Measurements from ENCODE around the gene RFX5. TPM values are rescaled to one million over a fixed set of nuclear protein-coding genes. Genes with fewer than 3 reads are reported as not detected.

The RFX5 gene
- total and polyA plus RNA-seq, 9 of the 15 experiments (the other 6 are each of a cell fraction or from before 2014, with no cell fraction given): 3.8 to 48.2 (median 32.2) TPM

DNA sequence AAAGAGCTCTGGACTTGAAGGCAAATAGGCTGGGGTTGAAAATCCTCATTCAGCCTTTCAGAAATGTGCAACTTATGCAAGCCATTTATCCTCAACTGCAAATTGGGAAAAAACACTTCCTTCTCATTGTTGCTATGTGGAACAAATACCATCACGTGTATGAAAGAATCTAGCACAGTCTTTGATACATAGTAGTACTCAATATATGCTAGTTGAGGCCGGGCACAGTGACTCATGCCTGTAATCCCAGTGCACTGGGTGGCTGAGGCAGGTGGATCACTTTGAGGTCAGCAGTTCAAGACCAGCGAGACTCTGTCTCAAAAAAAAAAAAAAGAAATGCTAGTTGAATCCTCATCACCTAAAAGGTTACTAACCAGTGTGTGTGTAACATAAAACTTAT is 28.1 kb downstream of the RFX5 start (continued):
- no peak for TF ChIP-seq CCAR2 (IDR thresholded peaks at IDR 0.05; ENCODE audit: low read depth, low read length)
- TF ChIP-seq OTX1 (CRISPR knock-in tag; IDR thresholded peaks at IDR 0.05): no peak
- no peak for TF ChIP-seq RBM14 (IDR thresholded peaks at IDR 0.05; ENCODE audit: borderline replicate concordance, insufficient read depth, low read depth, low read length)
- no peak for TF ChIP-seq ASH1L (IDR thresholded peaks at IDR 0.05; ENCODE audit: borderline replicate concordance, low read depth, partially characterized antibody)

DNA sequence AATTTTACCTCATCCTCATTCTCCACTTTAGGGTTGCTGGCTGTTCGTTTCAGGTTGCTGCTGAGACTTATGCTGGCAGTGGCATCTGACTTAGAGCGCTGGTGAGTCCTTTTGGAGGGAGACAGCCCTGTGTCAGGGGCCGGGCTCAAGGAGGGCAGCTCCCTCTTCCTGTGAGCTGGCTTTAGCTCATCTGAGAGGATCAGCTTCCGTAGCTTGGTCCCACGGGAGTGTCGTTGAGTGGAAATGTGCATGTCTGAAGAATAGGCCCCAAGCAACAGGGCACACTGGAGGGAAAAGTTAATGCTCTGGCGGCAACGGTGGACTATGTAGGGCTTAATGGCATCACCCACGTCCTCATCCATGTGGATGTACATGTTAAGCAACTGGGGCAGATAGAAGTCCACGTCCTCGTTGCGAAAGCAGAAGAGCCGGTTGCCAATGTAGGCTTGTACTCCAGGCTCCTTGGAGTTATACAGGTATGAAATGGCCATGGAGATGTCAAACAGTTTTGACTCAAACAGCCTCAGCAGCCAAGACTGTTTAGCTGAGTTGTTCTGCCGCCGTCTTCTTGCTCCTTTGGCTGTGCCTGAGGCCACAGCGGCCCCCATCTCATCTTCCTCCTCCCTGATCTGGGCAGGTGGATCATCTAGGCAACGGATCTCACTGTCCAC is 31.4 kb downstream of the RFX5 start:
- POLR2A ChIA-PET: interaction anchor here (0.5 to 13.7 kb wide), 4 partner anchors 5 to 593 kb away, joined by 3 to 156 read pairs (median 81); partner anchors contain the start of genes PI4KB and THEM4
- H3K36me3 ChIP-seq (ENCODE audit: control insufficient read depth, insufficient read depth, low read length): peaks cover 79% of the 10 kb centered on the region
- FAIRE-seq (no peak), DNase-seq (ENCODE audit: extremely low read depth in 1 of 4, low spot score in 3 of 4) (no peak), ATAC-seq (no peak)
- H3K4me1 ChIP-seq (replicated peaks in 1 of 2; ENCODE audit: control insufficient read depth in 2 of 2, insufficient read depth in 2 of 2, low read length in 2 of 2): peaks cover 12 to 37% of the 10 kb centered on the region in 2 experiments; a peak in 4 of 5 replicates
- no peak overlapping the region for H2AFZ ChIP-seq (ENCODE audit: low read depth, low read length)
- no peak overlapping the region for H3K4me2 ChIP-seq (ENCODE audit: insufficient read depth, low read length)
- peaks cover 3% of the 10 kb centered on the region for H3K9me1 ChIP-seq (ENCODE audit: control insufficient read depth, insufficient read depth, low read length)
- in situ Hi-C loops (cut with MboI): no loop called here
- H4K20me1 ChIP-seq (replicated peaks; ENCODE audit: control insufficient read depth, insufficient read depth, low read length): peaks cover 7% of the 10 kb centered on the region; the same call in 1 of the 2 replicates
- no TSS peak for BruUV-seq (replicated peaks)
- no peak for TF ChIP-seq SRSF1 (IDR thresholded peaks at IDR 0.05; ENCODE audit: low read depth, low read length)
- TF ChIP-seq, protein P1, sequence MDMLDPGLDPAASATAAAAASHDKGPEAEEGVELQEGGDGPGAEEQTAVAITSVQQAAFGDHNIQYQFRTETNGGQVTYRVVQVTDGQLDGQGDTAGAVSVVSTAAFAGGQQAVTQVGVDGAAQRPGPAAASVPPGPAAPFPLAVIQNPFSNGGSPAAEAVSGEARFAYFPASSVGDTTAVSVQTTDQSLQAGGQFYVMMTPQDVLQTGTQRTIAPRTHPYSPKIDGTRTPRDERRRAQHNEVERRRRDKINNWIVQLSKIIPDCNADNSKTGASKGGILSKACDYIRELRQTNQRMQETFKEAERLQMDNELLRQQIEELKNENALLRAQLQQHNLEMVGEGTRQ (CRISPR knock-in tag; IDR thresholded peaks at IDR 0.05): no peak
- TF ChIP-seq OTX1 (CRISPR knock-in tag; IDR thresholded peaks at IDR 0.05): no peak
- no peak for TF ChIP-seq FOXJ2 (tag; IDR thresholded peaks at IDR 0.05)
- no peak for TF ChIP-seq SLC30A9 (CRISPR knock-in tag; IDR thresholded peaks at IDR 0.05)
- no peak for TF ChIP-seq HDGF (IDR thresholded peaks at IDR 0.05)
- TF ChIP-seq ZSCAN29 (IDR thresholded peaks at IDR 0.05): no peak
- TF ChIP-seq CTBP1 (IDR thresholded peaks at IDR 0.05; ENCODE audit: borderline replicate concordance): no peak
- H3K27ac ChIP-seq (ENCODE audit: extremely low read depth, low read depth, low read length): no peak overlapping the region
- intact Hi-C loops (cut with micrococcal nuclease): no loop called here
- H3K79me2 ChIP-seq (ENCODE audit: control insufficient read depth, insufficient read depth, low read length): peaks cover 23% of the 10 kb centered on the region
- no peaks in the 10 kb centered on the region for H3K9me3 ChIP-seq (replicated peaks; ENCODE audit: control insufficient read depth, insufficient read depth, low read depth, low read length)
- peak overlapping the region in 1 of 2 experiments; percentile 11; a peak in 1 of 4 replicates for H3K9ac ChIP-seq (ENCODE audit: insufficient read depth in 1 of 2, low read depth in 2 of 2, low read length in 2 of 2)
- WGBS (ENCODE audit: insufficient coverage, low coverage, missing lambda C conversion rate): 91% methylated on average over 17 of the region's 17 CpGs
- H3K27me3 ChIP-seq (ENCODE audit: control insufficient read depth in 2 of 2, insufficient read depth in 2 of 2, low read length in 2 of 2): no peaks in the 10 kb centered on the region
- H3K4me3 ChIP-seq: no peak overlapping the region
- CTCF ChIA-PET (ENCODE audit: low intra/inter-chr PET ratio): no interaction called here

All from K562 (cell line).